Right cardiac atrium (tissue), 5 donors: ENCODE results near the gene PLA2G5. TPM values are rescaled to one million over a fixed set of nuclear protein-coding genes. Genes with fewer than 3 reads are reported as not detected.
"Not testable (repeated sequence)": the region's sequence is repeated elsewhere in the genome, so short reads cannot be mapped to it uniquely, and the experiment has no call there.

ENCODE experiments used
- ATAC-seq, 2 donors: fragments of 200-7000 bp; cut with Tn5 transposase; one replicate each; pipeline versions ENCODE4 v1.8.0 to v1.9.1; 2020; ENCODE audit warnings: moderate library complexity in 2 of 2, mild to moderate bottlenecking in 1 of 2
- DNase-seq, 3 donors: peaks; one replicate each; pipeline ENCODE4 v3.0.0-alpha.2; 2020
- H3K27ac ChIP-seq: one replicate; pipeline ENCODE4 v1.5.1; 2013; ENCODE audit warnings: mild to moderate bottlenecking, low read length, control low read depth, moderate library complexity
- H3K27me3 ChIP-seq: one replicate; pipeline ENCODE4 v1.6.1; 2013; ENCODE audit not compliant: control insufficient read depth, insufficient read depth
- H3K4me1 ChIP-seq: one replicate; pipeline ENCODE4 v1.6.1; 2013; ENCODE audit warnings: low read length; ENCODE audit not compliant: control insufficient read depth, insufficient read depth
- H3K4me3 ChIP-seq: one replicate; pipeline ENCODE4 v1.5.1; 2013; ENCODE audit warnings: low read length, control low read depth
- H3K9me3 ChIP-seq: one replicate; pipeline ENCODE4 v1.6.1; 2013; ENCODE audit warnings: low read length; ENCODE audit not compliant: control insufficient read depth
- WGBS: extraction: QIAGEN DNeasy Blood & Tissue Kit; methylation state at CpG from one replicate; pipeline ENCODE4 v1.1.7; 2013; 5-methylcytosine and 5-hydroxymethylcytosine counted together
- intact Hi-C, 4 donors: fragments of 100-400 bp; cut with DNase I; formaldehyde crosslinking; loops; one replicate each; pipeline versions ENCODE4 v1.11.0 to v1.14.0; 2022 to 2023
- polyA plus RNA-seq: library from polyadenylated mRNA; stranded (reverse); fragments of 200-250 nt; gene quantifications from one replicate; pipeline ENCODE4 v1.2.3, GENCODE V29; 2013
- total RNA-seq, 4 donors: library from RNA; stranded (reverse); fragmentation: NEBNext Ultra II Directional; extraction: Animal tissue kit (Norgen Biotek cat#: 25700); gene quantifications; one replicate each; pipeline ENCODE4 v1.2.1, GENCODE V29; 2021
- donor health status: healthy with polysubstance abuse.
- donor health status: DM: no; HTN: yes; CAD: no.
- donor health status: DM: no; HTN: no; CAD: no.
- donor health status: DM: no; HTN: yes; CAD: no; lungs with severe emphysema.
- donor health status: DM: yes; HTN: yes; CAD: no.

Gene PLA2G5
- total and polyA plus RNA-seq, 5 donors = 91.6 to 165 (median 103) TPM

DNA sequence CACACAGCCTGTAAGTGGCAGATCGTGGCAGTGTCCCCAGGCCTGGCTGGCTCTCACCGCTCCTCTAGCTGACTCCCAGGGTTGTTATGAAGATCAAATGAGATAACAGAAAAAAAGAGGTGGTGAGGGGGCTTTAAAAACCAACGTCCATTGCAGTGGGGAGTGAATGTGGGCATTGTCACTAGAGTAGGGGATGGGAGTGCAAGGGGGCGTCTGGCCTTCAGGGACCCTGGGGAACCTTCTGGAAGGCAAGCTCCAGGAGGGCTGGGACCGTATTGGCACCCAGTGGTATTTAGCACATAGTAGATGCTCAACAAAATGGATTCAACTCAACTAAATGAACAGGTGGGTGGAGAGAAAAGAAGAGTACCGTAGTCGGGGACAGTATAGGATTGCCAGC lies 45.9 kb downstream of the PLA2G5 start:
- Histone ChIP-seq H3K27ac (no peak overlapping the region), H3K4me1 (no peaks in the 10 kb centered on the region), H3K4me3 (no peak overlapping the region), H3K9me3 (no peaks in the 10 kb centered on the region), H3K27me3 (no peaks in the 10 kb centered on the region)
- no peak for DNase-seq
- intact Hi-C loops = no loop called here
- ATAC-seq = no peak
- 81% methylated on average over 7 of the region's 7 CpGs for WGBS

DNA sequence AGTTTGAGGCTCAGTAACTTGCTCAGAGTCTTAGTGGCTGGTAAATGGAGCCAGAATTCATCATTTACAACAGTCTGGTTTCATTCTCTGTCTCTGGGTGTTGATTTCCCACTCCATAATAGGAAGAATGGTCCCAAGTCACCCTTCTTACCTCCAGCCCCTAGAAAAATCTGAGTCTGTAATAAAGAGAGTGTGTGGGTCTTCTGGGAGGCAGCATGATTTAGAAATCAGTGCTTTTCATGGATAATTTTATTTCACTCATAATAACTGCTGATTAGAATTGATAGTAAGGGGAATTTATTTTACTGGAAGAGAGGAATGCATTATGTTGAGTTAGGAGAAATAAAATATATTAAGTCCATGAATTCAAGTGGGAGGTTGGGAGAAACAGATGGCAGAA lies 47.2 kb downstream of the PLA2G5 start:
- Histone ChIP-seq H3K27ac (no peak overlapping the region), H3K4me1 (no peaks in the 10 kb centered on the region), H3K9me3 (no peaks in the 10 kb centered on the region), H3K27me3 (no peaks in the 10 kb centered on the region), H3K4me3 (no peak overlapping the region)
- ATAC-seq = no peak
- no peak for DNase-seq
- intact Hi-C loops = no loop called here

DNA sequence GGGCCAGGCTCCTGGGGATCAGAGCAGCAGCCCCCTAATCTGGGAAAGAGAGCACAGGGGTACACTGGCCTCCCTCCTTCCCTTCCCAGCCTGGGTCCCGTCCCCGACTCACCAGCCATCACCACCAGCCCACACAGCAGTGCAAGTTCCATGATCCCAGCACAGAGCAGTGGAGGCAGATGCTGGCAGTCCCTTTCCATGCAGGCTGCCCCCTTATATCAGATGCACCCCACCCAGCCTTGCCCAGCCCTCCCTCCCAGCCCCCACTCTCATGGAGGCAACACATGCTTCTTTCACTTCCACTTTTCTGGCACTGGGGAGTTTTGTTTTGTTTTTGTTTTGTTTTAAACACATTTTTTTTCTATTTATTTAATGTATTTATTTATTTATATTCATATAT lies 49.4 kb downstream of the PLA2G5 start, which contains the start of gene PLA2G2D:
PLA2G2D (minus strand) TSS at position 190 of the 400 bp plus-strand sequence; CDS start at position 152, 38 bp downstream.
- WGBS = 91% methylated on average over 2 of the region's 2 CpGs
- Histone ChIP-seq H3K4me1 (peaks cover 2% of the 10 kb centered on the region), H3K27me3 (no peaks in the 10 kb centered on the region)

DNA sequence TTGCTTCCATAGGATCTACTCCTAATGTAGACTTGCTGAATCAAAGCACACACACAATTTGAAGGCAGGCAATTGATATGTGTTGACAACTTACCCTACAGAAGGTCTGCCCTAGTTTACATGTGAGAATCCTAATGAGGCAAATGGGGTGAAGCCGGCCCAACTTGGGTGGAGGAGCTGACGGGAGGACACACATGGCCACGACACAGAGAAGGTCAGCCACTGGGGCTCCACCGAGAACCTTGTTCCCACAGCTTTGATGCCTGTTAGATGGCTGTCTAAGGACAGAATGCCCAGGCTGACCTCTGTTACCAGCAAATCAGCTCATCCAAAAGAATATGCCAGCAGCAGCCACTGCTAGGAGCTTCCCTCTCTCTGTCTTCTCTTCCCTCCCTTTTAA lies 50.8 kb downstream of the PLA2G5 start:
- intact Hi-C loops = no loop called here
- Histone ChIP-seq H3K27me3 (no peaks in the 10 kb centered on the region), H3K4me3 (no peak overlapping the region), H3K27ac (no peak overlapping the region), H3K9me3 (no peaks in the 10 kb centered on the region), H3K4me1 (peaks cover 2% of the 10 kb centered on the region)
- WGBS = 93% methylated on average over 4 of the region's 4 CpGs
- DNase-seq (no peak), ATAC-seq (no peak)

More for the DNA sequence above, 49.4 kb downstream of the PLA2G5 start, which contains the start of gene PLA2G2D:
- ATAC-seq (no peak), DNase-seq (no peak)
- H3K9me3 ChIP-seq = no peaks in the 10 kb centered on the region
- intact Hi-C loops = no loop called here
- H3K27ac ChIP-seq = no peak within 1 kb of the TSS
- no peak within 1 kb of the TSS for H3K4me3 ChIP-seq

DNA sequence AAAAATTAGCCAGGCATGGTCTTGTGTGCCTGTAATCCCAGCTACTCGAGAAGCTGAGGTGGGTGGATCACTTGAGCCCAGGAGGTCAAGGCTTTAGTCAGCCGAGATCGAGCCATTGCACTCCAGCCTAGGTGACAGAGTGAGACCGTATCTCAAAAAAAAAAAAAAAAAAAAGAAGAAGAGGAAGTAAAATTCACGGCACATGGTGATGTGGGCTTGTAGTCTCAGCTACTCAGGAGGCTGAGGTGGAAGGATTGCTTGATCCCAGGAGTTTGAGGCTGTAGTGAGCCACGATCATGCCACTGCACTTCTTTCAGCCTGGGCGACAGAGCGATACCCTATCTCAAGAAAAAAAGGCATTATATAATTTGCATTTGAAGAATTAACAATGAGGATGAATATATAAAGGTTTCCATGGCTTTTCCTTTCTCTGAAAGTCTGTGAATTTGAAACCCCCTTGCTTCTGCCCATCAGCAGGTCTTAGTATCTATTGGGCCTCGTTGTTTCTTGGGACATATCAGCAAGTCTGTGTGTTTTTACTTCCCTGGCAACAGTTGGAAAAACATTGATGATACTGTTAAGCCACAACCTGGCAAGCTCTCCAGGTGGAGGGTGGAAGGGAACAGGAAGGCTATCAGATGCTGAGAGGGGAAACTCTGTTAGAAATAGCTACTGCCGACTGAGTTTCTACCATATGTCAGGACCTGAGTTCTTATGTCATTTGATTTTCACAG lies 53.9 kb downstream of the PLA2G5 start:
- Histone ChIP-seq H3K27ac (no peak overlapping the region), H3K27me3 (no peaks in the 10 kb centered on the region), H3K4me3 (no peak overlapping the region), H3K9me3 (no peaks in the 10 kb centered on the region), H3K4me1 (peaks cover 2% of the 10 kb centered on the region)
- 66% methylated on average over 10 of the region's 10 CpGs for WGBS
- DNase-seq (no peak), ATAC-seq (no peak)
- intact Hi-C loops = no loop called here

DNA sequence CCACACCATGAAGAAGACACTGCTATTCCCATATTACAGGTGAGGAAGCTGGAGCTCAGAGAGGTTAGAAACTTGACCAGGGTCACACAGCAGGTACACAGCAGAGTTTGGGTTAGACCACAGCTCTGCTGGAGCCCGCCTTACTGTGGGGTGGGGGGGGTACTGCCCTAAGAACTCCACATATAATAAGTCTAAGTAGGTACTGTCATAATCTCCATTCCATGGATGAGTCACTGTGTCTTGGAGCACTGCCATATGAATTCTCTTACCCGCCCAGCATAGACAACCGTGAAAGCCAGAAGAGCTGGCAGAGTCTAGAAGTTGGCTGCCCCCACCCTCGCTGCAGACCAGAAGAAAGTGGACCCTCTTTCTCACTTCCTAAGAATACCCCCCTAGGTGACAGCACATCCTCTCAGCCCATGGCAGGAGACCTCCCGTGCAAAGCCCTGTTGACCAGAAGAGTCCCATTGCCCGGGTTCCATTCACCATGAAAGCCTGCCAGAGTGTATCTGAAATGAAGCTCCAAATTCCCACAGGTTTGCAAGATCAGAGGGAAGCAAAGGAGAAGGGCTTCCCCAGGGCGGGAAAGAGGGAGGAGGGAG lies 54.6 kb downstream of the PLA2G5 start:
- DNase-seq (peak in 1 of 3 donors; percentile 41), ATAC-seq (peak; percentile 83 to 91)
- WGBS = 49% methylated on average over 7 of the region's 7 CpGs

DNA sequence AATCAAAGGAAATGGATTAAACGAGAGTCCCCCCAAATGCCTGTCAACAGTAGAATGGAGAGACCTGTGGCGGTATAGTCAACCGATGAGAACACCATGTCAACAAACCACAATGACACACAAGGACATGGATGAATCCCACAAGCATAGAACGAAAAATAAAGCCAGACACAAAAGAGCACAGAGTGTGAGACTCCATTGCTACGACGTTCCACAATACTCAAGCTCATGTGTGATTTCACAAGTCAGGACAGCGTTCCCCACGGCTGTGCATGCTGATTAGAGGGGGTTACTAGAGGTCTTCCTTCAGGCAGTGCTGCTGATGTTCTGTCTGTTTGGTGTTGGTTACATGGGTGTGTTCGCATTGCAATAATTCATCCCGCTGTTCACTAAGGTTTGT lies 55.1 kb downstream of the PLA2G5 start:
- H3K27ac ChIP-seq = no peak overlapping the region
- WGBS = 60% methylated on average over 10 of the region's 10 CpGs
- peaks cover 2% of the 10 kb centered on the region for H3K4me1 ChIP-seq
- no peaks in the 10 kb centered on the region for H3K9me3 ChIP-seq
- DNase-seq (no peak), ATAC-seq (peak; percentile 23 to 60)
- no peak overlapping the region for H3K4me3 ChIP-seq
- intact Hi-C loops = no loop called here
- H3K27me3 ChIP-seq = no peaks in the 10 kb centered on the region

More for the DNA sequence above, 54.6 kb downstream of the PLA2G5 start:
- Histone ChIP-seq H3K27me3 (no peaks in the 10 kb centered on the region), H3K27ac (no peak overlapping the region), H3K9me3 (no peaks in the 10 kb centered on the region), H3K4me1 (peaks cover 2% of the 10 kb centered on the region), H3K4me3 (no peak overlapping the region)
- intact Hi-C loops = no loop called here

DNA sequence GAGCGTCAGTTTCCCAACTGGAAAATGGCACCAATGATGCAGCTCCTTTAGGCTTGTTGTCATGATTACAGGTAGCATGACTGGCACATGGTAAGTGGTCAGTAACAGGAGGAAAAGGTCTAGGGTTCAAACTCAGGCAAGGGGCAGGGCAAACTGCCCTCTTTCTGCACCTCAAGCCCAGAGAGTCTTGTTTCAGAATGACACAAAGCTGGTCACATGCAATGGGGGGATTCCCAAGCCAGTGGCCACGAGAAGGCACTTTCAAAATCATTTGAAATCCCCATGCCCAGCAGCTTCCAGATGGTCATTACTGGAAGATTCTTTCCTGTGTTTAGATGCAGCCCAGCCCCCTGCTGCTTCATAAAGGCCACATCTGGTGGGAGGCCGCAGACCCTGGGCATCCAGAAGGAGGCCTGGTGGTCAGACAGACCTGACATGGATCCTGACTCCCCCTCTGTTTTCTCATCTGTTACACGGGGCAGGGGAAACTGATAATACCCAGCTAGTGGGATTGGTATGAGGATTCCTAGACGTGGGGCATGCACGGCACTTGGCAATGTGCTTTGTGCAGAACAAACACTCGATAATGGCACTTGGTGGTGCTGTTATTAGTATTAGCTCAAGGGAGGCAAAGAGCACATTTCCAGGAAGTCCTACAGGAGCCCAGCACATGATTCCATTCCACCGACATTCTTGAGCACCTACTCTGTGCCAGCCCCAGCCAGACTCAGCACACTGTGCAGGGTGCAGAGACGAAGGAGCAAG lies 56.2 kb downstream of the PLA2G5 start:
- no peak overlapping the region for H3K4me3 ChIP-seq
- H3K27me3 ChIP-seq = no peaks in the 10 kb centered on the region
- intact Hi-C loops = no loop called here
- H3K9me3 ChIP-seq = no peaks in the 10 kb centered on the region
- no peak for DNase-seq
- no peak for ATAC-seq
- H3K27ac ChIP-seq = no peak overlapping the region
- peaks cover 2% of the 10 kb centered on the region for H3K4me1 ChIP-seq
- WGBS = 68% methylated on average over 9 of the region's 9 CpGs

DNA sequence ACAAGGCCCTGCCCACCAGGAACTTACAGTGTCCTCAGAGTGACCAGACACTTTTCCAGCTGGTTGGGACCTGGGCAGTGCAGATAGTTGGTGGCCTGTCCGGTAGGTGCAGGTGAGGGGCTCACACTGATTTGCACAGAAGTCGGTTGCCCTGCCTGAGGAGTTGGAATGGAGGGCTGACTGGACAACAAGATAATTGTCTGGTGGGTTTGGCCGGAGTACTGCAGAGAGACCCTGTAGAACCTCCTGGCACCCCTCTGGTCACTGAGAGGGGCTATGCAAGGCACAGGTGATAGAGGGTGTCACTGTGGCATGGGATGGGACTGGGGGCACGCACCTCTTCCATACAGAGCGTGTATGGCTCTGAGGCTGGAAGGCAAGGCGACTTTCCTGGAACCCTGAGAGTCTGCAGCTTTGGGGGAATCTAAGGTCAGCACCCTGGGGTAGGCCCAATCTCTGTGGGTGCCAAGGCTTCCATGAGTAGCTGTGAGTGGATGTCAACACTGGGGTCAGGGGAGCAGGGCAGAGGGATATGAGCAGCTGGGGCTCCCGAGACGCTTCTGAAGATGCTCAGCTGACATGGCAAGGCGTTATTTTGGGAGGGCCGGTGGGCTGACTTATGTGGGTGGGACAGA lies 56.9 kb downstream of the PLA2G5 start:
- peaks cover 2% of the 10 kb centered on the region for H3K4me1 ChIP-seq
- 94% methylated on average over 10 of the region's 10 CpGs for WGBS
- H3K9me3 ChIP-seq = no peaks in the 10 kb centered on the region
- no peak overlapping the region for H3K4me3 ChIP-seq
- intact Hi-C loops = no loop called here
- DNase-seq (no peak), ATAC-seq (no peak)
- H3K27ac ChIP-seq = no peak overlapping the region
- H3K27me3 ChIP-seq = no peaks in the 10 kb centered on the region

DNA sequence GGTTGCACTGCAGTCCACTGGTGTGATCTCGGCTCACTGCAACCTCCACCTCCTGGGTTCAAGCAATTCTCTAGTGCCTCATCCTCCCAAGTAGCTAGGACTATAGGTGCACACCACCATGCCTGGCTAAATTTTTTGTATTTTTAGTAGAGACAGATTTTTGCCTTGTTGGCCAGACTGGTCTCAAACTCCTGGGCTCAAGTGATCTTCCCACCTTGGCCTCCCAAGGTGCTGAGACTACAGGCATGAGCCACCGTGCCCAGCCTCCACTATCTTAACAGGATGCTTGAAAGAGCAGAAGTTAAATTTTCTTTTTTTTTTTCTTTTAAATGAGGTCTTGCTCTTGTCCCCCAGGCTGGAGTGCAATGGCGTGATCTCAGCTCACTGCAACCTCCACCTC lies 60.5 kb downstream of the PLA2G5 start:
- H3K4me3 ChIP-seq, H3K27me3 ChIP-seq, H3K4me1 ChIP-seq, DNase-seq, intact Hi-C loops, ATAC-seq, H3K9me3 ChIP-seq, H3K27ac ChIP-seq: not testable (repeated sequence)
- 90% methylated on average over 3 of the region's 3 CpGs for WGBS

DNA sequence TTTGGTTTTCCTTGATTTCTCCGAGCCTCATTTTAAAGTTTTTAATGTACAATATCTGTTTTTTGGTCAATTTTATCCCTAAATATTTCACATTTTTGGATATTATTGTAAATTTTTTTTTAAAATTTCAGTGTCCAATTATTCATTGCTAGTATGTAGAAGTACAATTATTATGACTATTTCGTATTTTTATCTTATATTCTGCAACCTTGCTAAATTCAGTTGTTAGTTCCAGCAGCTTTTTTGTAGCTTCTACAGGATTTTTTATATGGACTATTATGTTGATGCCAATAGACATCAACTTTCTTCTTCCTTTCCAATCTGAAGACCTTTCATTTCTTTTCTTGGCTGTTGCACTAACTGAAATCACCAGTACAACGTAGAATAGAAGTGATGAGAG lies 65.0 kb downstream of the PLA2G5 start:
- ATAC-seq = no peak
- no peak for DNase-seq
- Histone ChIP-seq H3K9me3 (no peaks in the 10 kb centered on the region), H3K4me3 (no peak overlapping the region), H3K4me1 (no peaks in the 10 kb centered on the region), H3K27ac (no peak overlapping the region), H3K27me3 (no peaks in the 10 kb centered on the region)
- WGBS = 84% methylated on average over 3 of the region's 3 CpGs
- intact Hi-C loops = no loop called here
